CD8-positive, alpha-beta memory T cell (primary cell): ENCODE data around the gene DCDC1. TPM values are rescaled to one million over a fixed set of nuclear protein-coding genes. Genes with fewer than 3 reads are reported as not detected.

Experiments used
- CTCF ChIA-PET: fragments of 350-600 bp; sonication (Branson Sonifier 250); formaldehyde crosslinking; loops from one replicate; lab custom pipeline; 2021; ENCODE audit warnings: antibody characterized with exemption; lab: Charles Lee
- POLR2A ChIA-PET: fragments of 350-600 bp; sonication (Branson Sonifier 250); formaldehyde crosslinking; loops from one replicate; lab custom pipeline; 2021; ENCODE audit warnings: antibody characterized with exemption; lab: Charles Lee
- DNase-seq, 5 donors: peaks; one replicate each; pipeline versions ENCODE4 v3.0.0 to v3.0.0-alpha.2; 2020 to 2022; ENCODE audit warnings: mixed read lengths in 1 of 5
- H3K27ac ChIP-seq: one replicate; pipeline ENCODE4 v1.7.0; 2013; ENCODE audit warnings: low read depth, mild to moderate bottlenecking, low read length, moderate library complexity
- H3K27me3 ChIP-seq: 2 replicates; pipeline ENCODE4 v1.7.0; 2013; ENCODE audit warnings: low read length, mild to moderate bottlenecking; ENCODE audit not compliant: insufficient read depth, poor library complexity, severe bottlenecking
- H3K36me3 ChIP-seq: 2 replicates; pipeline ENCODE4 v1.7.0; 2013; ENCODE audit warnings: mild to moderate bottlenecking, low read length, moderate library complexity; ENCODE audit not compliant: insufficient read depth
- H3K4me1 ChIP-seq: 2 replicates; pipeline ENCODE4 v1.7.0; 2013; ENCODE audit warnings: mild to moderate bottlenecking, low read length, moderate library complexity; ENCODE audit not compliant: insufficient read depth
- H3K4me3 ChIP-seq: 2 replicates; pipeline ENCODE4 v1.7.0; 2013; ENCODE audit warnings: mild to moderate bottlenecking, low read length
- H3K9me3 ChIP-seq: 2 replicates; pipeline ENCODE4 v1.7.0; 2013; ENCODE audit warnings: mild to moderate bottlenecking, low read length
- H3K27ac Mint-ChIP-seq, 8 donors: one replicate each; pipeline ENCODE4 v1.8.0; 2020 to 2021; ENCODE audit warnings: mixed read lengths in 8 of 8, mild to moderate bottlenecking in 6 of 8, inconsistent platforms in 3 of 8, moderate library complexity in 3 of 8
- H3K27me3 Mint-ChIP-seq, 2 donors: one replicate each; pipeline ENCODE4 v1.8.0; 2020 to 2021; ENCODE audit warnings: mixed read lengths in 2 of 2, mild to moderate bottlenecking in 1 of 2, moderate library complexity in 1 of 2
- H3K36me3 Mint-ChIP-seq, 3 donors: one replicate each; pipeline ENCODE4 v1.8.0; 2020 to 2021; ENCODE audit warnings: mixed read lengths in 3 of 3, inconsistent platforms in 1 of 3, mild to moderate bottlenecking in 1 of 3
- H3K4me1 Mint-ChIP-seq, 3 donors: one replicate each; pipeline ENCODE4 v1.8.0; 2020 to 2021; ENCODE audit warnings: mixed read lengths in 3 of 3, inconsistent platforms in 1 of 3, mild to moderate bottlenecking in 1 of 3
- H3K4me3 Mint-ChIP-seq, 7 donors: one replicate each; pipeline ENCODE4 v1.8.0; 2020 to 2021; ENCODE audit warnings: mixed read lengths in 7 of 7, mild to moderate bottlenecking in 6 of 7, moderate library complexity in 4 of 7, inconsistent platforms in 2 of 7
- H3K9me3 Mint-ChIP-seq, 5 donors: one replicate each; pipeline ENCODE4 v1.8.0; 2020 to 2022; ENCODE audit warnings: mixed read lengths in 5 of 5, mild to moderate bottlenecking in 3 of 5, moderate library complexity in 2 of 5, inconsistent platforms in 1 of 5
- polyA plus RNA-seq: library from polyadenylated mRNA; unstranded; fragments of 300-500 nt; fragmentation: Illumina TruSeq; gene quantifications from one replicate; pipeline ENCODE4 v1.2.3, GENCODE V29; 2021
- total RNA-seq, 2 experiments: library from RNA; stranded (reverse); gene quantifications; one replicate each; pipeline ENCODE4 v1.2.3, GENCODE V29; 2021

DCDC1 gene
- total and polyA plus RNA-seq, 3 experiments from 2014 or later, result 0.07 to 0.15 TPM; not detected in 1

DNA sequence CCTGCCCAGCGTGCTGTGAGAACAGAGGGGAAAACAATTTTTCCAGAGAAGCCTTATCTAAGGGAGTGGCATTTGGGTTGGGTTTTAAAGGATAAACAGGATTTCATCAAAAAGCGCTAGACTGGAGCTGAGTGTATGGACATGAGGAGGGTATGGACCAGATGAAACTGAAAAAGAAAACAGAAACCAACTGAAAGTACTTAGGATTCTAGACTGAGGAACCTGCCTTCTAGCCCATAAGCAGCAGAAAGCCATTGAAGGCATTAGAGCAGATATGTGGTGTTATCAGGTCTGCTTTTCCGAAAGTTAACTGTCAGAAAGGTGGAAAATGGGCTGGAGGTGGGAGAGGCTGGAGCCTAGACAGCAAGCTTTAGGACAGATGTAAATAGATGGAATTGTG is 443.4 kb downstream of the DCDC1 start:
- no peaks in the 10 kb centered on the region for H3K36me3 ChIP-seq
- H3K4me3 ChIP-seq, result no peak overlapping the region
- H3K4me1 ChIP-seq, result no peaks in the 10 kb centered on the region
- H3K9me3 ChIP-seq, result no peaks in the 10 kb centered on the region
- DNase-seq, result no peak
- peaks cover 0 to 8% (median 3%) of the 10 kb centered on the region in 5 donors for H3K9me3 Mint-ChIP-seq
- H3K4me3 Mint-ChIP-seq, result no peak overlapping the region
- ChIA-PET POLR2A (no interaction called here), CTCF (no interaction called here)
- H3K4me1 Mint-ChIP-seq, result no peaks in the 10 kb centered on the region
- no peaks in the 10 kb centered on the region for H3K36me3 Mint-ChIP-seq
- H3K27ac ChIP-seq, result no peak overlapping the region
- H3K27me3 Mint-ChIP-seq, result peaks cover 0 to 2% of the 10 kb centered on the region in 2 donors
- H3K27me3 ChIP-seq, result no peaks in the 10 kb centered on the region
- peak overlapping the region in 1 of 8 donors; percentile 69 for H3K27ac Mint-ChIP-seq

DNA sequence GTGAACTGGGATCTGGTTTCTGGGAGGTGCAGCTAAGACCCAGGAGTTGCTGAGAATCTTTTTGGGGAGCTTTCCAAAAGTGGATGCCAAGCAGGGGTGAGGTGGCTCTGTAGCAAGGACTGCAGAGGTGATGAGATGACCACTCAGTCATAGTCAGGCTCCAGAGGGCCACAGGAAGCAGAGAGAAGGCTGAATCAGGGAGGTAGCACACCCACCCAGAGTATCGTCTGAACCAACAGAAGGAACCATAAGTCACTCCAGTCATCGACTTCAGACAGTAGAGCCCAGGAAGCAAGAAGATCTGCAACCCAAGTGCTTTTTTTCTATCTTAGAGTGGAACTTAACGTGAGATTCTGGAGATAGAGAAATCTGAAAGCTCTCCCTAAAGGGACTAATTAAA is 447.7 kb downstream of the DCDC1 start:
- Histone ChIP-seq H3K4me1 (no peaks in the 10 kb centered on the region), H3K27me3 (no peaks in the 10 kb centered on the region), H3K36me3 (no peaks in the 10 kb centered on the region), H3K4me3 (no peak overlapping the region), H3K27ac (no peak overlapping the region), H3K9me3 (no peaks in the 10 kb centered on the region)
- ChIA-PET CTCF (no interaction called here), POLR2A (no interaction called here)
- Mint-ChIP-seq H3K4me3 (no peak overlapping the region), H3K27ac (peak overlapping the region in 1 of 8 donors; percentile 87), H3K36me3 (no peaks in the 10 kb centered on the region), H3K27me3 (peaks cover 0 to 5% of the 10 kb centered on the region in 2 donors), H3K4me1 (no peaks in the 10 kb centered on the region), H3K9me3 (peaks cover 0 to 2% (median under 1%) of the 10 kb centered on the region in 5 donors)
- DNase-seq, result no peak

DNA sequence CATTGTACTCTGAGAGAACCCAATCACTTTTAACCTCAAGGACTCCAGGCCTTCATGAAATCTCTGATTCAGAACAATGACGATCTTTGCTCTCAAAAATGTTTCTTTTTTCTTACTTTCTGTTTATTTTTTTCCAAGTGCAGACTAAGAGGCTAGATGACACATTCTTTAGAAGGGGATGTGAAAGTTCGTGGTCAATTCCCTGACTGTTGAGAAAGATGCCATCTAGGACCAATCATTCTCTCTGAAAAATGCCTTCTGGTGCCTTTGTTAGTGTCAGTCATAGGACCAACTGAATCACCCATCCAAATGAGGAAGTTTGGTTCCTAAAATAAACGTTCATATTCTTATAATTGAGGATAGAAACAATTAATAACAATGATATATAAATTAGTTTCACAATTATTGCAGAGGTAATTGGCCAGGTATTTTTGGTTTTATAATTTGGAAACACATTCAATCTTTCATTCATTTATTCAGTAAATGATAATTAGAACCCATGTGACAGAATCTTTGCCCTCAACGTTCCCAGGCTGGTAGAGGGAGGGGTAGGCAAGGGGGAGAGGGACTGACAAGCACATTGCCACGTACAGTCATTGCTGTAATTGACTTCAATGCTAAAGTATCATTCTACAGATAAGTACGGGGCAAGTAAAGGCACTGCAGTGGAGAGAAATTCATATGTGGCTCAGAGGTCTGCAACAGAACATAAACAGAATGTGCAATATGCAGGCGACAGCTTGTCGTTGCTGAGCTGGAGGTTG is 450.0 kb downstream of the DCDC1 start:
- Mint-ChIP-seq H3K4me1 (no peaks in the 10 kb centered on the region), H3K4me3 (no peak overlapping the region), H3K36me3 (no peaks in the 10 kb centered on the region), H3K27me3 (peaks cover 0 to 5% of the 10 kb centered on the region in 2 donors), H3K27ac (no peak overlapping the region), H3K9me3 (peaks cover 0 to 2% (median 0%) of the 10 kb centered on the region in 5 donors)
- no peak for DNase-seq
- ChIA-PET CTCF (no interaction called here), POLR2A (no interaction called here)
- Histone ChIP-seq H3K9me3 (no peaks in the 10 kb centered on the region), H3K4me1 (no peaks in the 10 kb centered on the region), H3K36me3 (no peaks in the 10 kb centered on the region), H3K27me3 (no peaks in the 10 kb centered on the region), H3K27ac (no peak overlapping the region), H3K4me3 (no peak overlapping the region)

DNA sequence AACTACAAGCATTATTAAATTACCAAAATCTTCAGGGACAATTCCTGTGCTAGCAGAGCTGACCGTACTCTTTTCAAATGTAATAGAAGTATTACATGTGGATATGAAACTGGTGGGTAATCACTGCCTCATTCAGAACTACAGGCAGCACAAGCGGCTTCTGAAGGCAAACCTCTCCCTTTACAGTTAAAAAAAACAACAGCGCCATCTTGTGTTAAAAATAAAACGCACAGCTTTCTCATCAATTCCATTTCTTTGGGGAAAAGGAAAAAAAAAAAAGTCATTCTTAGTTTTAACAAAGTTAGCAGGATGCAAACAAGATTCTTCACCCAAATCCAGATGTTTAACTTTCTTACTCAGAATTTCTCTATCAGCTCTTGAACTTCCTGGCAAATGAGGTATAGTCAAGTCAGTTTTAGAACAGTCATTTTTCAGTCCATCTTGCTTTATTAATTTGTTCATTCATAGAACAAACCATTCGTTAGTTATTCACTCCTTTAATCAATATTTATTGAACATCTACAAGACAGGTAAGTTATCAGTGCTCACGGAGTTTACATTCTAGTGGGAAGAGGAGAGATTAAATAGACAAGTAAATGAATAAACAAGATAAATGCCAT is 451.6 kb downstream of the DCDC1 start:
- Mint-ChIP-seq H3K4me3 (no peak overlapping the region), H3K4me1 (no peaks in the 10 kb centered on the region), H3K27ac (no peak overlapping the region), H3K36me3 (no peaks in the 10 kb centered on the region), H3K27me3 (peaks cover 0 to 5% of the 10 kb centered on the region in 2 donors), H3K9me3 (peaks cover 0 to 2% (median 0%) of the 10 kb centered on the region in 5 donors)
- Histone ChIP-seq H3K9me3 (no peaks in the 10 kb centered on the region), H3K27me3 (no peaks in the 10 kb centered on the region), H3K4me3 (no peak overlapping the region), H3K36me3 (no peaks in the 10 kb centered on the region), H3K4me1 (no peaks in the 10 kb centered on the region), H3K27ac (no peak overlapping the region)
- POLR2A ChIA-PET, result no interaction called here
- CTCF ChIA-PET, result no interaction called here
- peak in 1 of 5 donors; percentile 23 for DNase-seq

DNA sequence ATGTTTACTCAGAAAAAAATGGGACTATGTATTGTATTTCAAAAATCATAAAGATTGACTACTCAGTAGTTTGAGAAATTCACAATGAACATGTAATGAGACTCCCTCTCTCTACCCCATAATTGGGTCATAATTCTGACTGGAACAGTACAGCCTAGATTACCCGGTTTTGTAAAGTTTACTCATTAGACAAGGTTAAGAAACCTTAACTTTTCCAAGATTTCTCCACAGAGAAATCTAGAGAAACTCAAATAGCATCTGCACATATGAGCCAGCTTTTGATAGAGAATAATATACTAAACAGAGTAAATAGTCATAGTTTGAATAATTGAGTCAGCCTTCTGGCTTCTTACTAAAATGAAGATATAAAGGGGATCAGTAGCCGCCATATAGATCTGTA is 452.3 kb downstream of the DCDC1 start:
- H3K27ac ChIP-seq, result no peak overlapping the region
- no peaks in the 10 kb centered on the region for H3K4me1 Mint-ChIP-seq
- no peaks in the 10 kb centered on the region for H3K36me3 Mint-ChIP-seq
- ChIA-PET POLR2A (no interaction called here), CTCF (no interaction called here)
- H3K36me3 ChIP-seq, result no peaks in the 10 kb centered on the region
- no peaks in the 10 kb centered on the region for H3K27me3 ChIP-seq
- peaks cover 0 to 5% of the 10 kb centered on the region in 2 donors for H3K27me3 Mint-ChIP-seq
- no peaks in the 10 kb centered on the region for H3K9me3 ChIP-seq
- H3K4me1 ChIP-seq, result no peaks in the 10 kb centered on the region
- H3K27ac Mint-ChIP-seq, result no peak overlapping the region
- no peak overlapping the region for H3K4me3 ChIP-seq
- H3K4me3 Mint-ChIP-seq, result no peak overlapping the region
- no peak for DNase-seq
- peaks cover 0 to 2% (median 0%) of the 10 kb centered on the region in 5 donors for H3K9me3 Mint-ChIP-seq

DNA sequence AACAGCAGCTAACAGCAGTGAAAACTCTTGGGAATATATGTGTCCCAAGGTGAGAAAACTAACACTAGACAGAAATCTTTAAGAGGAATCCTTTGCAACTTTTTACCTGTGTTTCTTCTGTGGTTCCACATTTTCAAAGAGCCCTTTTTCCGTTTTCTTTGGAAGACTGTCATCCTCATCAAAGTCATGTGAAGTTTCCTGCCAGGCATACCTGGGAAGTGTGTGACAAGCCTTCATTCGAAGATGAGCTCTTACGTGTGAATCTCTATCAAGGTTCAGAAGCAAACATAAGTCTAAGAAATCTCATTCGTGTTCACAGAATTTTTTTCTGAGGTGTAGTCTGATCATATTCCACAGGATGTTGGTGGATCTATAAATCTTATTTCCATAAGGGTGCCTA is 452.8 kb downstream of the DCDC1 start:
- Mint-ChIP-seq H3K4me3 (no peak overlapping the region), H3K36me3 (no peaks in the 10 kb centered on the region), H3K4me1 (no peaks in the 10 kb centered on the region), H3K27me3 (peaks cover 0 to 5% of the 10 kb centered on the region in 2 donors), H3K9me3 (peaks cover 0 to 6% (median 0%) of the 10 kb centered on the region in 5 donors), H3K27ac (no peak overlapping the region)
- Histone ChIP-seq H3K27ac (no peak overlapping the region), H3K27me3 (no peaks in the 10 kb centered on the region), H3K4me3 (no peak overlapping the region), H3K9me3 (no peaks in the 10 kb centered on the region), H3K36me3 (no peaks in the 10 kb centered on the region), H3K4me1 (no peaks in the 10 kb centered on the region)
- POLR2A ChIA-PET, result no interaction called here
- CTCF ChIA-PET, result no interaction called here
- no peak for DNase-seq

DNA sequence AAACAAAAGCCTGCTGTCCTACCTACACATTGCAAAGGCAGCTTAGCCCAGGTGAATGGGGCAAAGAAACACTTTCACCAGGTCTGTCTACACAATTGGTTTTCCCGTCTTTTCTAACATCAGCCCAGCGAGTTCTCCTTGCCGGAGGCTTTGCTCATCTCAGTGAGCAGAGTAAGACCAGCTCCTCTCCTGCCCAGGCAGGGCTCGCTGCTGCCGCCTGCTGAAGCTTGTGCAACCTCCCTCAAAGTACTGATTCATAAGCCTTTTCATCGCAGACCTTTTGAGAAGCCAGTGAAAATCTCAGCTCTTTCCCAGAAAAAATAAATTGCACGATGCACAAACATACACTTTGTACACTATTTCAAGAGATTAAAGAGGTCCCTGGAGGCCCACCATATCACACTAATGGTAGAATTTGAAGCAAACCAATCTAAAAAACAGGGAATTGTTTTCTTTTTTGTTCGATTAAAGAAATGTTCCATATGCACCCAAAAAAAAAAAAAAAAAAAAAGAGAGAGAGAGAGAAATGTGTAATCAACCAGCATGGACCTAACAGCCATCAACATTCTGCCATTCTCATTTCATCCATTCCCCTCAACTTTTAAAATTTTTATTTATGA is 455.3 kb downstream of the DCDC1 start:
- Histone ChIP-seq H3K4me3 (no peak overlapping the region), H3K4me1 (no peaks in the 10 kb centered on the region), H3K9me3 (no peaks in the 10 kb centered on the region), H3K27ac (no peak overlapping the region), H3K36me3 (no peaks in the 10 kb centered on the region), H3K27me3 (no peaks in the 10 kb centered on the region)
- DNase-seq, result no peak
- ChIA-PET POLR2A (no interaction called here), CTCF (interaction anchor here (1.0 kb wide), 1 partner anchor 10 kb away, joined by 3 read pairs; no protein-coding TSS in a partner anchor)
- Mint-ChIP-seq H3K27me3 (no peaks in the 10 kb centered on the region), H3K36me3 (no peaks in the 10 kb centered on the region), H3K4me1 (no peaks in the 10 kb centered on the region), H3K27ac (no peak overlapping the region), H3K9me3 (peaks cover 0 to 8% (median 0%) of the 10 kb centered on the region in 5 donors), H3K4me3 (no peak overlapping the region)

DNA sequence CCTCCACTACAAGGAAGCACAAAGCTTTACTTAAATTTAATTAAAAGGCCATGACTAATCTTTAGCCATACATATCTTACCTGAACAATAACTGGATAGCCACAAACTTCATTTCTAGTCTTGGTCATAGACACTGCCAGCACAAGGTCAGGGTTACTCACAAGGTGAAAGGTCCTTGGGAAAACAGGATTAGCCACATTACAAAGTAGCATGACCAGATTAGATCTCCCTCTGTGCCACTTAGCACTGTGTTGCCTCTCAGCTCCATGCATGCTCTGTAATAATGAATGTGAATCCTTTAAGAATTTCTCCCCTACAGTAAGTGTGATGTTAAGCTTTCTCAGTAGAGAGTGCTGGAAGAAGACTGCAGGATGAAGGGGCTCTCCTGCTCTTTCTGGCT is 458.3 kb downstream of the DCDC1 start:
- CTCF ChIA-PET, result no interaction called here
- no peaks in the 10 kb centered on the region for H3K4me1 Mint-ChIP-seq

More for the DNA sequence above, 458.3 kb downstream of the DCDC1 start:
- Mint-ChIP-seq H3K27me3 (no peaks in the 10 kb centered on the region), H3K9me3 (peaks cover 0 to 5% (median 0%) of the 10 kb centered on the region in 5 donors), H3K4me3 (no peak overlapping the region), H3K27ac (no peak overlapping the region), H3K36me3 (no peaks in the 10 kb centered on the region)
- Histone ChIP-seq H3K27me3 (no peaks in the 10 kb centered on the region), H3K4me3 (no peak overlapping the region), H3K9me3 (no peaks in the 10 kb centered on the region), H3K4me1 (no peaks in the 10 kb centered on the region), H3K36me3 (no peaks in the 10 kb centered on the region), H3K27ac (no peak overlapping the region)
- POLR2A ChIA-PET, result no interaction called here
- DNase-seq, result no peak
